HepG2 (cell line): ENCODE measurements around the gene PGAP3. TPM values are rescaled to one million over a fixed set of nuclear protein-coding genes. Genes with fewer than 3 reads are reported as not detected.

Experiments
- ATAC-seq: fragments of 200-7000 bp; cut with Tn5 transposase; 3 replicates; pipeline ENCODE4 v1.9.1; 2020; ENCODE audit warnings: mild to moderate bottlenecking, moderate library complexity
- BruUV-seq: library from RNA; stranded (reverse); fragments of 400-500 nt; replicated peaks from 2 replicates; lab custom pipeline; 2021; lab: Mats Ljungman, UMichigan
- CTCF ChIA-PET: fragments of 300-600 bp; formaldehyde crosslinking; extraction: SDS; loops from one replicate; lab custom pipeline; 2021; ENCODE audit warnings: low total read pairs, inconsistent platforms, low intra/inter-chr PET ratio; lab: Yijun Ruan, JAX
- POLR2A ChIA-PET: fragments of 350-600 bp; sonication (Branson Sonifier 250); formaldehyde crosslinking; loops from one replicate; lab custom pipeline; 2020; ENCODE audit warnings: antibody characterized with exemption, inconsistent platforms; lab: Yijun Ruan, JAX
- DNase-seq: peaks from one replicate; pipeline ENCODE4 v3.0.0-alpha.2; 2015; ENCODE audit warnings: low spot score
- FAIRE-seq: peaks from 3 replicates; lab custom pipeline; 2011; peaks lifted over from hg19 to GRCh38; lab: Jason Lieb, UNC
- H2AFZ ChIP-seq: one replicate; pipeline ENCODE4 v1.6.1; 2011; ENCODE audit warnings: low read length, inconsistent platforms
- H3K27ac ChIP-seq: fragments of 300-600 bp; 3 replicates; pipeline ENCODE4 v1.8.0; 2011; ENCODE audit warnings: mixed run types, mild to moderate bottlenecking, mixed read lengths, low read length, inconsistent platforms; ENCODE audit not compliant: insufficient read depth; ENCODE audit errors: extremely low read length
- H3K27me3 ChIP-seq, 2 experiments: fragments of 200-600 bp in 1 of 2; 2 replicates in 1 of 2; 3 replicates in 1 of 2; pipeline versions ENCODE4 v1.6.0 to v1.8.0; 2011; ENCODE audit warnings: low read length in 2 of 2, mild to moderate bottlenecking in 2 of 2, moderate library complexity in 2 of 2, inconsistent platforms in 1 of 2; ENCODE audit not compliant: insufficient read depth in 2 of 2, control insufficient read depth in 1 of 2
- H3K36me3 ChIP-seq, 2 experiments: fragments of 200-600 bp in 1 of 2; replicated peaks in 1 of 2; 2 replicates in 1 of 2; 3 replicates in 1 of 2; pipeline versions ENCODE4 v1.5.1 to v1.8.0; 2011; ENCODE audit warnings: low read length in 2 of 2, inconsistent platforms in 1 of 2; ENCODE audit not compliant: insufficient read depth in 2 of 2, control insufficient read depth in 1 of 2
- H3K4me1 ChIP-seq: 2 replicates; pipeline ENCODE4 v1.5.1; 2012; ENCODE audit warnings: low read length, inconsistent platforms; ENCODE audit not compliant: insufficient read depth
- H3K4me2 ChIP-seq: 2 replicates; pipeline ENCODE4 v1.6.0; 2011; ENCODE audit warnings: low read depth, low read length, inconsistent platforms
- H3K4me3 ChIP-seq, 3 experiments: fragments of 200-600 bp in 1 of 3; sonication (generic), shearing (Covaris generic) in 1 of 3; replicated peaks in 1 of 3; 2 replicates each; pipeline ENCODE4 v1.5.1; 2011 to 2016; ENCODE audit warnings: low read length in 3 of 3, inconsistent platforms in 2 of 3, low read depth in 2 of 3, mild to moderate bottlenecking in 2 of 3, control low read depth in 1 of 3, mixed read lengths in 1 of 3; ENCODE audit not compliant: insufficient read depth in 1 of 3
- H3K79me2 ChIP-seq: one replicate; pipeline ENCODE4 v1.6.1; 2011; ENCODE audit warnings: low read length, inconsistent platforms; ENCODE audit not compliant: insufficient read depth
- H3K9ac ChIP-seq: 2 replicates; pipeline ENCODE4 v1.6.0; 2011; ENCODE audit warnings: mild to moderate bottlenecking, low read depth, low read length, inconsistent platforms; ENCODE audit not compliant: insufficient read depth
- H3K9me3 ChIP-seq: 2 replicates; pipeline ENCODE4 v1.5.1; 2012; ENCODE audit warnings: mild to moderate bottlenecking, low read length
- H4K20me1 ChIP-seq: 2 replicates; pipeline ENCODE4 v1.6.0; 2011; ENCODE audit warnings: inconsistent platforms, mild to moderate bottlenecking, low read length, moderate library complexity; ENCODE audit not compliant: insufficient read depth
- MIER3 ChIP-seq: IDR thresholded peaks from 2 replicates; pipeline ENCODE4 v1.6.1; 2016; ENCODE audit warnings: missing compliant biosample characterization, borderline replicate concordance
- NBN ChIP-seq: fragments of 450-650 bp; conservative IDR thresholded peaks from 2 replicates; pipeline ENCODE4 v1.6.1; 2017
- TBP ChIP-seq: sonication (generic); formaldehyde crosslinking; IDR thresholded peaks from 2 replicates; pipeline ENCODE4 v1.5.0; 2020; ENCODE audit warnings: missing genetic modification reagents
- THAP9 ChIP-seq: sonication (generic); formaldehyde crosslinking; IDR thresholded peaks from 2 replicates; pipeline ENCODE4; 2020; ENCODE audit warnings: missing genetic modification reagents, mild to moderate bottlenecking, borderline replicate concordance
- ZBTB2 ChIP-seq: sonication (generic); formaldehyde crosslinking; IDR thresholded peaks from 2 replicates; pipeline ENCODE4 v1.8.0; 2022; ENCODE audit warnings: low read depth, missing genetic modification reagents
- ZNF383 ChIP-seq: sonication (generic); formaldehyde crosslinking; IDR thresholded peaks from 2 replicates; pipeline ENCODE4 v1.4.0; 2020; ENCODE audit warnings: missing genetic modification reagents, mild to moderate bottlenecking, borderline replicate concordance
- ZNF441 ChIP-seq: sonication (generic); formaldehyde crosslinking; IDR thresholded peaks from 2 replicates; pipeline ENCODE4 v1.7.0; 2021; ENCODE audit warnings: missing genetic modification reagents, borderline replicate concordance
- WGBS: methylation state at CpG from one replicate; pipeline ENCODE4 v1.1.6; 2017; ENCODE audit warnings: low lambda C conversion rate; 5-methylcytosine and 5-hydroxymethylcytosine counted together
- in situ Hi-C: cut with HindIII; loops from 2 replicates; pipeline ENCODE4 v1.10.0; 2017; ENCODE audit warnings: low pct_unique_long_range_greater_than_20kb; ENCODE audit not compliant: extremely low pct_ligation_motif_present
- intact Hi-C: fragments of 100-400 bp; cut with micrococcal nuclease; formaldehyde crosslinking; loops from one replicate; pipeline ENCODE4 v1.10.0; 2022; ENCODE audit not compliant: unreplicated experiment
- polyA plus RNA-seq, 8 experiments: library from polyadenylated mRNA; depleted of rRNA in 3 of 8; stranded (reverse) in 7 of 8; unstranded in 1 of 8; fragments of >200 nt; fragmentation: Illumina TruSeq in 4 of 8; extraction: Trizol in 4 of 8; gene quantifications; 2 replicates each; pipeline versions ENCODE4 v1.2.1 to v1.2.3, GENCODE V29; 2011 to 2016; ENCODE audit warnings: low read depth in 4 of 8, missing spikeins in 1 of 8, mixed read lengths in 1 of 8; ENCODE audit not compliant: insufficient read depth in 1 of 8
- total RNA-seq, 5 experiments: library from RNA; depleted of rRNA; stranded (reverse); fragments of >200 nt; fragmentation: Illumina TruSeq; extraction: Trizol; gene quantifications; 2 replicates each; pipeline ENCODE4 v1.2.3, GENCODE V29; 2016; ENCODE audit warnings: low read depth in 1 of 5

PGAP3 gene
- total and polyA plus RNA-seq, 2 of the 13 experiments (the other 11 are each of a cell fraction or from before 2014, with no cell fraction given): 11.9 to 14.6 TPM

- Histone ChIP-seq H3K9ac (no peak overlapping the region), H3K79me2 (no peaks in the 10 kb centered on the region), H3K27ac (no peak overlapping the region), H3K4me1 (peaks cover 73% of the 10 kb centered on the region), H3K27me3 (no peaks in the 10 kb centered on the region), H2AFZ (no peak overlapping the region), H3K9me3 (no peaks in the 10 kb centered on the region), H3K36me3 (no peaks in the 10 kb centered on the region), H4K20me1 (no peaks in the 10 kb centered on the region), H3K4me3 (no peak overlapping the region), H3K4me2 (no peak overlapping the region)
- ChIA-PET CTCF (no interaction called here), POLR2A (interaction anchor here (1.9 to 9.4 kb wide), 3 partner anchors 11 to 26 kb away, joined by 7 to 96 read pairs (median 63); partner anchors contain the start of gene PGAP3)
- intact Hi-C loops (no loop called here), in situ Hi-C loops (no loop called here)
- no TSS peak for BruUV-seq
- TF ChIP-seq ZNF441 (CRISPR knock-in tag): no peak
- TF ChIP-seq TBP (CRISPR knock-in tag): no peak
- no peak for TF ChIP-seq THAP9 (CRISPR knock-in tag)
- no peak for TF ChIP-seq ZNF383 (CRISPR knock-in tag)
- TF ChIP-seq ZBTB2: no peak
- no peak for TF ChIP-seq NBN
- no peak for TF ChIP-seq MIER3 (CRISPR knock-in tag)
- ATAC-seq (no peak), DNase-seq (no peak), FAIRE-seq (no peak)
- WGBS: 92% methylated on average over 7 of the region's 8 CpGs
Measured at GRCh38 chr17:39677072-39677471, 10.8 kb downstream of the PGAP3 start.
